Spinal cord (tissue), 10 donors: Measurements from ENCODE around the gene SPEM3. TPM values are rescaled to one million over a fixed set of nuclear protein-coding genes. Genes with fewer than 3 reads are reported as not detected.
A peak's percentile ranks its signal among the peaks of the same experiment; 100 is the strongest.

ENCODE experiments used
- DNase-seq, 6 donors: peaks; one replicate each; pipeline versions ENCODE4 v3.0.0 to v3.0.0-alpha.2; 2013 to 2015; ENCODE audit warnings: low spot score in 6 of 6, low read depth in 4 of 6
- H3K27ac ChIP-seq: one replicate; pipeline ENCODE4 v1.5.1; 2013; ENCODE audit warnings: low read depth, low read length, control low read depth
- H3K27me3 ChIP-seq: one replicate; pipeline ENCODE4 v1.6.1; 2013; ENCODE audit warnings: low read length; ENCODE audit not compliant: control insufficient read depth, insufficient read depth
- H3K36me3 ChIP-seq: one replicate; pipeline ENCODE4 v1.6.1; 2013; ENCODE audit warnings: low read length; ENCODE audit not compliant: control insufficient read depth, insufficient read depth
- H3K4me1 ChIP-seq: one replicate; pipeline ENCODE4 v1.6.1; 2013; ENCODE audit warnings: low read length; ENCODE audit not compliant: control insufficient read depth, insufficient read depth
- H3K4me3 ChIP-seq: one replicate; pipeline ENCODE4 v1.5.1; 2013; ENCODE audit warnings: low read depth, low read length, control low read depth
- H3K9me3 ChIP-seq: one replicate; pipeline ENCODE4 v1.6.1; 2013; ENCODE audit warnings: low read length; ENCODE audit not compliant: control insufficient read depth, insufficient read depth
- WGBS: methylation state at CpG from one replicate; pipeline ENCODE4 v1.1.5; 2013; ENCODE audit warnings: missing lambda C conversion rate; ENCODE audit not compliant: insufficient coverage; 5-methylcytosine and 5-hydroxymethylcytosine counted together
- long read RNA-seq, 4 donors: transcript quantifications; one replicate each; lab custom pipeline, GENCODE V29; 2026
- polyA plus RNA-seq, 2 donors: library from polyadenylated mRNA; unstranded; fragments of 120-200 nt; gene quantifications; one replicate each; pipeline ENCODE4 v1.2.1, GENCODE V29; 2013; ENCODE audit not compliant: insufficient read length in 2 of 2
- total RNA-seq, 2 donors: library from RNA; depleted of rRNA in 1 of 2; stranded (reverse); fragments of 120-200 nt in 1 of 2; fragments of >200 nt in 1 of 2; gene quantifications; one replicate each; pipeline versions ENCODE4 v1.2.3 to v1.2.4, GENCODE V29; 2013 to 2014
- donor health status: healthy.

SPEM3 gene
- total RNA-seq (not detected), polyA plus RNA-seq (under 1 TPM in 1 of 2 donors, not detected in 1; 0.05 TPM)
- long read RNA-seq, donor 1: 0 reads
- long read RNA-seq, donor 2: 0 reads
- long read RNA-seq, donor 3: 0 reads
- long read RNA-seq, donor 4: 0 reads

GRCh38 chr17:7428557-7428956, at the start of gene SPEM3:
SPEM3 (plus strand) TSS chr17:7428857; CDS start chr17:7428903, 46 bp downstream.
- WGBS: 81% methylated on average over 4 of the region's 5 CpGs
- H3K27me3 ChIP-seq: no peaks in the 10 kb centered on the region
- no peak within 1 kb of the TSS for H3K4me3 ChIP-seq
- no peaks in the 10 kb centered on the region for H3K36me3 ChIP-seq
- H3K4me1 ChIP-seq: no peaks in the 10 kb centered on the region
- H3K9me3 ChIP-seq: no peaks in the 10 kb centered on the region
- no peak for DNase-seq
- H3K27ac ChIP-seq: no peak within 1 kb of the TSS

- Histone ChIP-seq H3K36me3 (peaks cover 2% of the 10 kb centered on the region), H3K27ac (no peak overlapping the region), H3K4me3 (no peak overlapping the region), H3K27me3 (peaks cover 48% of the 10 kb centered on the region), H3K4me1 (peaks cover 29% of the 10 kb centered on the region), H3K9me3 (no peaks in the 10 kb centered on the region)
- DNase-seq: no peak
- no CpG with 5 or more reads among the region's 3 CpGs for whole genome bisulfite sequencing
Measured at GRCh38 chr17:7379134-7379533, 49.5 kb upstream of the SPEM3 start.

DNA sequence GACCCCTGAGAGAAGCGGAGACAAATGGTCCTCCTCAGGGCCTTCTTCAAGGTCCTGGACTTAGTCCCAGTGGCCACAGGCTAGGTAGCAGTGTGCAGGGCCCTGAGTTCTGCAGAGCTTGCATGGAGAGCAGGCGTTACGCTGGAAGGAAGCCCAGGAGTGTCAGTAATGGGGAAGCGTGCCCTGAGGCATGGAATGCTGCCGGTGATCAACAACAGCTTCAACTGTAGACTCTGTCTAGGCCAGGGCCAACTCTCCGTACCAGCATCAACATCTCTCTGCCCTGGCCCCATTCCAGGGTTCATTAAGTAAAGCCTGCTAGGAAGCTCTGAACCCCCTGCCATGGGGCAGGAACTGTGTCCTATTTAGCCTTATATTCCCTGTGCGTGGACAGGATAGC, 48.3 kb upstream of the SPEM3 start:
- no peak overlapping the region for H3K27ac ChIP-seq
- H3K27me3 ChIP-seq: peaks cover 55% of the 10 kb centered on the region
- WGBS: 42% methylated on average over 7 of the region's 7 CpGs
- H3K36me3 ChIP-seq: peaks cover 2% of the 10 kb centered on the region
- H3K4me1 ChIP-seq: peaks cover 36% of the 10 kb centered on the region
- peak in 2 of 6 donors; percentile 53 to 80 for DNase-seq
- H3K9me3 ChIP-seq: no peaks in the 10 kb centered on the region
- no peak overlapping the region for H3K4me3 ChIP-seq

- Histone ChIP-seq H3K4me3 (no peak within 1 kb of the TSS), H3K4me1 (peaks cover 36% of the 10 kb centered on the region), H3K27ac (no peak within 1 kb of the TSS), H3K27me3 (peaks cover 55% of the 10 kb centered on the region), H3K9me3 (no peaks in the 10 kb centered on the region), H3K36me3 (peaks cover 3% of the 10 kb centered on the region)
- DNase-seq: no peak
- 1% methylated on average over 45 of the region's 52 CpGs for WGBS
Measured at GRCh38 chr17:7380855-7381683, 47.6 kb upstream of the SPEM3 start, which contains the start of gene TNK1. TNK1 (plus strand) TSS chr17:7381089; CDS start chr17:7382927, 1,838 bp downstream.

DNA sequence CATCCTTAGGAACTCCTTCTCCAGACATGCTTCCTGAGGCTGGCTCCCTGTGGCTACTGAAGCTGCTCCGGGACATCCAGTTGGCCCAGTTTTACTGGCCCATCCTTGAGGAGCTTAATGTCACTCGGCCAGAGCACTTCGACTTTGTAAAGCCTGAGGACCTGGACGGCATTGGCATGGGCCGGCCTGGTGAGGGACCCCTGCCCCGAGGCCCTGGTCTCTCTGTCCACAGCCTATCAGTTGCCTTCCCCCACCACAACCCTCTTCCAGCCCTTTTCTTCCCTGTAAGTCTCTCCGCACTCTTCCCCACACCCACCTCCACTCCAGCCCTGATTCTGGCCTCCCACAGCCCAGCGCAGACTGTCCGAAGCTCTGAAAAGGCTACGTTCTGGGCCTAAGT, 45.8 kb upstream of the SPEM3 start:
- Histone ChIP-seq H3K4me1 (peaks cover 36% of the 10 kb centered on the region), H3K4me3 (no peak overlapping the region), H3K9me3 (no peaks in the 10 kb centered on the region), H3K36me3 (peaks cover 17% of the 10 kb centered on the region), H3K27me3 (peaks cover 55% of the 10 kb centered on the region), H3K27ac (no peak overlapping the region)
- WGBS: 79% methylated on average over 7 of the region's 10 CpGs
- no peak for DNase-seq

DNA sequence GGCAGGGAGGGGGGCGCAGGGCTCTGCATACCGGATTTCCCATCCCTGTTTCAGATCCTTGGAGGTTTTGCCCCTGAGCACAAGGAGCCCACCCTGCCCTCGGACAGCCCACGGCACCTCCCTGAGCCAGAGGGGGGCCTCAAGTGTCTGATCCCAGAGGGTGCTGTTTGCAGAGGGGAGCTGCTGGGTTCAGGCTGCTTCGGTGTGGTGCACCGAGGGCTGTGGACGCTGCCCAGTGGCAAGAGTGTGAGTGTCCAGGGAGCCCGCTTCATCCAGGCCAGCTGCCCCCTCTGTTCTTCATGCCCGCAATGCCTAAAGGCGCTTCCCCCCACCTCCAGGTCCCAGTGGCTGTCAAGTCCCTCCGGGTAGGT, 45.3 kb upstream of the SPEM3 start:
- whole genome bisulfite sequencing: 78% methylated on average over 11 of the region's 11 CpGs
- no peak for DNase-seq
- Histone ChIP-seq H3K36me3 (peaks cover 21% of the 10 kb centered on the region), H3K9me3 (no peaks in the 10 kb centered on the region), H3K4me3 (peak overlapping the region; percentile 43), H3K27me3 (peaks cover 55% of the 10 kb centered on the region), H3K4me1 (peaks cover 36% of the 10 kb centered on the region), H3K27ac (no peak overlapping the region)

- WGBS: 5% methylated on average over 65 of the region's 65 CpGs
- H3K9me3 ChIP-seq: no peaks in the 10 kb centered on the region
- peaks cover 55% of the 10 kb centered on the region for H3K27me3 ChIP-seq
- H3K4me1 ChIP-seq: peaks cover 36% of the 10 kb centered on the region
- H3K27ac ChIP-seq: no peak overlapping the region
- peak overlapping the region; percentile 43 for H3K4me3 ChIP-seq
- peak in 2 of 6 donors; percentile 82 to 89 for DNase-seq
- H3K36me3 ChIP-seq: peaks cover 27% of the 10 kb centered on the region
Measured at GRCh38 chr17:7383742-7384488, 44.7 kb upstream of the SPEM3 start.

- peak in 2 of 6 donors; percentile 22 to 44 for DNase-seq
- WGBS: 33% methylated on average over 16 of the region's 23 CpGs
- Histone ChIP-seq H3K9me3 (no peaks in the 10 kb centered on the region), H3K4me1 (peaks cover 36% of the 10 kb centered on the region), H3K36me3 (peaks cover 33% of the 10 kb centered on the region), H3K27me3 (peaks cover 50% of the 10 kb centered on the region), H3K27ac (no peak overlapping the region), H3K4me3 (peak overlapping the region; percentile 43)
Measured at GRCh38 chr17:7384489-7385081, 44.1 kb upstream of the SPEM3 start.

DNA sequence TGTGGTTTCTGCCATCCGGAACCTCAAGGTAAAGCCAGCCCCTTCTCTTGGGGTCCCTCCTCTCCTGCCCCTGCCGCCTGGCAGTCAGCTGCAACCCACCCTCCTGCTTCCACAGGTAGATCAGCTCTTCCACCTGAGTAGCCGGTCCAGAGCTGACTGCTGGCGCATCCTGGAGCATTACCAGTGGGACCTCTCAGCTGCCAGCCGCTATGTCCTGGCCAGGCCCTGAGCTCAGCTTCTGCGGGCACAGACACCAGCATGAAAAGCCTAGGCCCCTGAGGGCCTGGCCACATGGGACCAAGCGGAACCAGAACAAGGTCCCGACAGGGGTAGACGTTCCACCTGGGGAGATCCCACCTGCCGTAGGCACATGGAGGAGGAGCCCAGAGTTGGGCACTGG, 39.8 kb upstream of the SPEM3 start:
- Histone ChIP-seq H3K4me1 (peaks cover 18% of the 10 kb centered on the region), H3K9me3 (no peaks in the 10 kb centered on the region), H3K27ac (no peak overlapping the region), H3K36me3 (peaks cover 62% of the 10 kb centered on the region), H3K4me3 (no peak overlapping the region), H3K27me3 (peaks cover 9% of the 10 kb centered on the region)
- no peak for DNase-seq
- 97% methylated on average over 10 of the region's 10 CpGs for WGBS
